IPS DF 6.9 (cell line): ENCODE measurements around the gene ATP1A3.

ENCODE experiments used
- DNase-seq: peaks from one replicate; pipeline ENCODE4 v3.0.0-alpha.2; 2013; ENCODE audit warnings: low read depth, low spot score
- H3K27ac ChIP-seq: one replicate; pipeline ENCODE4 v1.5.1; 2013; ENCODE audit warnings: low read length, control low read depth
- H3K27me3 ChIP-seq: 2 replicates; pipeline ENCODE4 v1.6.1; 2013; ENCODE audit warnings: mild to moderate bottlenecking, low read length; ENCODE audit not compliant: control insufficient read depth, insufficient read depth
- H3K36me3 ChIP-seq: 2 replicates; pipeline ENCODE4 v1.6.1; 2013; ENCODE audit warnings: low read length; ENCODE audit not compliant: control insufficient read depth, insufficient read depth
- H3K4me1 ChIP-seq: 2 replicates; pipeline ENCODE4 v1.6.1; 2013; ENCODE audit warnings: low read length; ENCODE audit not compliant: control insufficient read depth, insufficient read depth
- H3K4me3 ChIP-seq: 2 replicates; pipeline ENCODE4 v1.5.1; 2013; ENCODE audit warnings: mild to moderate bottlenecking, low read length
- H3K9me3 ChIP-seq: 2 replicates; pipeline ENCODE4 v1.6.1; 2013; ENCODE audit warnings: low read length, inconsistent platforms; ENCODE audit not compliant: control insufficient read depth, insufficient read depth
- whole genome bisulfite sequencing: extraction: QIAGEN DNeasy Blood & Tissue Kit; methylation state at CpG from one replicate; pipeline ENCODE4 v1.1.7; 2013; ENCODE audit warnings: mixed read lengths, missing lambda C conversion rate; ENCODE audit not compliant: insufficient read length, insufficient coverage; 5-methylcytosine and 5-hydroxymethylcytosine counted together

Gene ATP1A3

GRCh38 chr19:41987141-41987860, 6.7 kb downstream of the ATP1A3 start:
- no CpG with 5 or more reads among the region's 10 CpGs for WGBS
- DNase-seq = no peak
- no peak overlapping the region for H3K4me3 ChIP-seq
- H3K4me1 ChIP-seq = no peaks in the 10 kb centered on the region
- no peak overlapping the region for H3K27ac ChIP-seq
- peaks cover 11% of the 10 kb centered on the region for H3K36me3 ChIP-seq
- no peaks in the 10 kb centered on the region for H3K27me3 ChIP-seq
- H3K9me3 ChIP-seq = no peaks in the 10 kb centered on the region

- Histone ChIP-seq H3K9me3 (no peaks in the 10 kb centered on the region), H3K4me3 (no peak overlapping the region), H3K27me3 (no peaks in the 10 kb centered on the region), H3K36me3 (peaks cover 19% of the 10 kb centered on the region), H3K4me1 (no peaks in the 10 kb centered on the region), H3K27ac (no peak overlapping the region)
- no peak for DNase-seq
- no CpG with 5 or more reads among the region's 17 CpGs for WGBS
These were observed 9.1 kb downstream of the ATP1A3 start for GRCh38 chr19:41984961-41985360.

DNA sequence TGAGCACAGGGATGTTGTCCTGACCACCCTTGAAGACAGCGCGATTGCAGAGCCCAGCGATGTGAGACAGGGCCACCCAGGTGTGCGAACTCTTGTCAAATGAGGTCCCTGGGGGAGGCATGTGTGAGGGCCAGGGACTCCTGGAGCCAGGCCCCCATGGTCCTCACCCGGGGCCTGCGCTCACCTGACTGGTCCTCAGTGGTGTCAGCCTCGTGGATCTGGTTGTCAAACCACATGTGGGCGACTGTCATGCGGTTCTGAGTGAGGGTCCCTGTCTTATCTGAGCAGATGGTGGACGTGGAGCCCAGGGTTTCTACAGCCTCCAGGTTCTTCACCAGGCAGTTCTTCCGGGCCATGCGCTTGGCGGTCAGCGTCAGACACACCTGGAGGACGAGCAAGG, 12.3 kb downstream of the ATP1A3 start:
- no peaks in the 10 kb centered on the region for H3K27me3 ChIP-seq
- no CpG with 5 or more reads among the region's 15 CpGs for WGBS

GRCh38 chr19:41978470-41978869, 15.6 kb downstream of the ATP1A3 start:
- H3K36me3 ChIP-seq = peaks cover 12% of the 10 kb centered on the region
- H3K9me3 ChIP-seq = no peaks in the 10 kb centered on the region
- no peak for DNase-seq
- H3K4me1 ChIP-seq = no peaks in the 10 kb centered on the region
- no CpG with 5 or more reads among the region's 17 CpGs for WGBS
- no peak overlapping the region for H3K27ac ChIP-seq
- H3K27me3 ChIP-seq = no peaks in the 10 kb centered on the region
- no peak overlapping the region for H3K4me3 ChIP-seq

More for the DNA sequence above, 12.3 kb downstream of the ATP1A3 start:
- no peak for DNase-seq
- Histone ChIP-seq H3K4me3 (no peak overlapping the region), H3K36me3 (peaks cover 18% of the 10 kb centered on the region), H3K4me1 (no peaks in the 10 kb centered on the region), H3K27ac (no peak overlapping the region), H3K9me3 (no peaks in the 10 kb centered on the region)

DNA sequence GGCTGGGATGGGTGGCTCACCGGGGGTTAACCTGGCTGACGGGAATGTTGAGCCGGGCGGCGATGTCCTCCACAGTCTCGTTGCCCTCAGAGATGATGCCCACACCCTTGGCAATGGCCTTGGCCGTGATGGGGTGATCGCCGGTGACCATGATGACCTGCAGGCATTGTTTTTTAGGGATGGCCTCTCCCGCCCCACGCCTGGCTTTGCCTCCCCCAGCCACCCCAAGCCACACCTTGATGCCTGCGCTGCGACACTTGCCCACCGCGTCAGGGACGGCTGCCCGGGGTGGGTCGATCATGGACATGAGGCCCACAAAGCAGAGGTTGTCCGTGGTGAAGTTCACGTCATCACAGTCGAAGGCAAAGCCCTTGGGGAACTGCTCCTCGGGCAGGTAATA, 16.1 kb downstream of the ATP1A3 start:
- H3K4me3 ChIP-seq = no peak overlapping the region
- no peak overlapping the region for H3K27ac ChIP-seq
- H3K36me3 ChIP-seq = peaks cover 12% of the 10 kb centered on the region
- no CpG with 5 or more reads among the region's 22 CpGs for WGBS
- H3K9me3 ChIP-seq = no peaks in the 10 kb centered on the region
- no peaks in the 10 kb centered on the region for H3K4me1 ChIP-seq
- DNase-seq = no peak
- no peaks in the 10 kb centered on the region for H3K27me3 ChIP-seq

- Histone ChIP-seq H3K4me1 (no peaks in the 10 kb centered on the region), H3K4me3 (no peak overlapping the region), H3K9me3 (no peaks in the 10 kb centered on the region), H3K36me3 (peaks cover 11% of the 10 kb centered on the region), H3K27ac (no peak overlapping the region), H3K27me3 (no peaks in the 10 kb centered on the region)
- no peak for DNase-seq
- no CpG with 5 or more reads among the region's 8 CpGs for WGBS
These were observed 19.4 kb downstream of the ATP1A3 start for GRCh38 chr19:41974652-41975051.

GRCh38 chr19:41971363-41971762, 22.7 kb downstream of the ATP1A3 start:
- whole genome bisulfite sequencing = no CpG with 5 or more reads among the region's 11 CpGs
- no peak for DNase-seq
- H3K4me3 ChIP-seq = no peak overlapping the region
- H3K36me3 ChIP-seq = peaks cover 6% of the 10 kb centered on the region
- H3K27ac ChIP-seq = no peak overlapping the region
- no peaks in the 10 kb centered on the region for H3K4me1 ChIP-seq
- no peaks in the 10 kb centered on the region for H3K27me3 ChIP-seq
- no peaks in the 10 kb centered on the region for H3K9me3 ChIP-seq

DNA sequence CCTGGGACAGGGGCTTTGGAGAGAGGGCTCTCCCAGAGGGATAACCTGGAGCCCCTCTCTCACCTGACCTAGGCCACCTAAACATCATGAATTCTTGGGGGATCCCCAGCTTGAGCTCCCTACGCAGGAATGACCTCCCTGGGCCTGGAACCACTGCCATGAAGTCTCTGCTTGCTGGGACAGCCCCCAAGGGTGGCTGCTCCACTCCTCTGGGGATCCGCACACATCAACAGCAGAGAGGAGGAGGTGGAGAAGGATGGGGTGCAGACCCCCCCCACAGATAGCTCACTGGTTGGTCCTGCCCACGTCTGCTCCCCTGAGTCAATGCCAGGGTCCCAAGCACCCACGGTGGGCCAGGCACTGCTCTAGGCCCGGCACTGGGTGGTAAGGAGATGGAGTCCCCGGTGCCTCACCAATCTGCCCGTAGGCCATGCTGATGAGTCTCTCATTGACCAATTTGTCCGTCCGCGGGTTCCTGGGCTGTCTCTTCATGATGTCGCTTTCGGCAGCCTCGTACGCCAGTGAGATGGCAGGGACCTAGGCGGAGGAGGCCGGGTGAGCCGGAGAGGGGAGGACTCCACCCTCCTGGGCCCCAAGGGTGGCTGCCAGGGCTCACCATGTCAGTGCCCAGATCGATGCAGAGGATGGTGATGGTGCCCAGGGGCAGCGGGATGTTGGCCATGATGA, 24.1 kb downstream of the ATP1A3 start:
- Histone ChIP-seq H3K27ac (no peak overlapping the region), H3K4me3 (no peak overlapping the region), H3K27me3 (no peaks in the 10 kb centered on the region), H3K36me3 (peaks cover 6% of the 10 kb centered on the region), H3K9me3 (no peaks in the 10 kb centered on the region), H3K4me1 (no peaks in the 10 kb centered on the region)
- no CpG with 5 or more reads among the region's 19 CpGs for WGBS
- no peak for DNase-seq

- no peaks in the 10 kb centered on the region for H3K9me3 ChIP-seq
- peaks cover 6% of the 10 kb centered on the region for H3K36me3 ChIP-seq
- WGBS = no CpG with 5 or more reads among the region's 28 CpGs
- H3K27me3 ChIP-seq = no peaks in the 10 kb centered on the region
- no peak for DNase-seq
- no peak overlapping the region for H3K27ac ChIP-seq
- H3K4me3 ChIP-seq = no peak overlapping the region
- no peaks in the 10 kb centered on the region for H3K4me1 ChIP-seq
These were observed 25.1 kb downstream of the ATP1A3 start for GRCh38 chr19:41968751-41969595.

- Histone ChIP-seq H3K27ac (no peak overlapping the region), H3K27me3 (no peaks in the 10 kb centered on the region), H3K4me1 (no peaks in the 10 kb centered on the region), H3K4me3 (no peak overlapping the region), H3K36me3 (peaks cover 6% of the 10 kb centered on the region), H3K9me3 (no peaks in the 10 kb centered on the region)
- no CpG with 5 or more reads among the region's 26 CpGs for WGBS
- DNase-seq = no peak
These were observed 26.8 kb downstream of the ATP1A3 start for GRCh38 chr19:41967054-41967783.
